22Rv1 (cell line): Measurements from ENCODE around the gene THOP1.

Experiments
- CTCF ChIP-seq: fragments of 450-650 bp; IDR thresholded peaks from 2 replicates; pipeline ENCODE4 v1.5.1; 2017; ENCODE audit warnings: mild to moderate bottlenecking
- ZFX ChIP-seq: fragments of 450-650 bp; IDR thresholded peaks from 2 replicates; pipeline ENCODE4 v1.6.1; 2017; ENCODE audit warnings: antibody characterized with exemption, borderline replicate concordance

- TF ChIP-seq CTCF (no peak), ZFX (no peak)
Observed at GRCh38 chr19:2805991-2806649, 20.8 kb downstream of the THOP1 start.
